Measurements from ENCODE around the gene TF. TPM values are rescaled to one million over a fixed set of nuclear protein-coding genes. Genes with fewer than 3 reads are reported as not detected.
"Not testable (repeated sequence)": the region's sequence is repeated elsewhere in the genome, so short reads cannot be mapped to it uniquely, and the experiment has no call there.

Gene TF
- total RNA-seq, 2 experiments from 2014 or later: 0.21 to 0.45 TPM

DNA sequence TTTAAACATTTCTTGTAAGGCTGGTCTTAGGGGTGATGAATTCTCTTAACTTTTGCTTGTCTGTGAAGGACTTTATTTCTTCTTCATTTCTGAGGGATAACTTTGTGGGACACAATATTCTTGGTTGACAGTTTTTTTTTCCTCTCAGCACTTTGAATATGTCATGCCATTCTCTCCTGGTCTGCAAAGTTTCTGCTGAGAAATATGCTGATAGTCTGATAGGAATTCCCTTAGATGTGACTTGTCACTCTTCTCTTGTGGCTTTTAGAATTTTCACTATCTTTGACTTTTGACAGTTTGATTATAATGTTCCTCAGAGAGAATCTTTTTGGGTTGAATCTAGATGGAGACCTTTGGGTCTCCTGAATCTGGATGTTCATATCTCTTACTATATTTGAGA, 23.3 kb upstream of the TF start:
- peaks cover 13% of the 10 kb centered on the region for H3K9me3 Mint-ChIP-seq
- CTCF ChIA-PET: no interaction called here

DNA sequence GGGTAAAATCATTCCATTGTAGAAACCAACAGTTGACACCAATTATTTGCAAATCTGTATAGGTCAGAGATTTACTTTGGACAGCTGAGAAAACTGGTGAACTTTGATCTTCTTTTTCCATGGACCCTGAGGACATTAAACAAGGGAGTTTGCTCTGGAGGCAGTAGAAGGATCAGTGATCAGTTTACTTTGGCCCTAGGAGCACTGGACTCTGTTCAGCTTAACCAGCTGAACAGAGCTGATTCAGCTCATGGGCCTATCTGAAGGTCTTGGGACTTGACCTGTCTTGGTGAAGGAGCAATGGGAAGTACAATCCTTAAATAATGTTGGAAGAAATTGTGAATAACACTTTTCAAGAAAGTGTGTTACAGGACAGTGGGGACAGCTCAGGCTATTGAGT, 15.2 kb upstream of the TF start:
- CTCF ChIA-PET: no interaction called here
- DNase-seq: no peak
- Mint-ChIP-seq H3K9me3 (peaks cover 8% of the 10 kb centered on the region), H3K4me3 (no peak overlapping the region), H3K4me1 (no peaks in the 10 kb centered on the region), H3K27me3 (peaks cover 2% of the 10 kb centered on the region), H3K27ac (no peak overlapping the region), H3K36me3 (ENCODE audit: low read depth) (no peaks in the 10 kb centered on the region)
- POLR2A ChIA-PET: no interaction called here

More for the DNA sequence above, 23.3 kb upstream of the TF start:
- H3K36me3 Mint-ChIP-seq (ENCODE audit: low read depth): no peaks in the 10 kb centered on the region
- no peak for DNase-seq
- no peaks in the 10 kb centered on the region for H3K4me1 Mint-ChIP-seq
- no peak overlapping the region for H3K27ac Mint-ChIP-seq
- no peak overlapping the region for H3K4me3 Mint-ChIP-seq
- POLR2A ChIA-PET: no interaction called here
- H3K27me3 Mint-ChIP-seq: peaks cover 11% of the 10 kb centered on the region

DNA sequence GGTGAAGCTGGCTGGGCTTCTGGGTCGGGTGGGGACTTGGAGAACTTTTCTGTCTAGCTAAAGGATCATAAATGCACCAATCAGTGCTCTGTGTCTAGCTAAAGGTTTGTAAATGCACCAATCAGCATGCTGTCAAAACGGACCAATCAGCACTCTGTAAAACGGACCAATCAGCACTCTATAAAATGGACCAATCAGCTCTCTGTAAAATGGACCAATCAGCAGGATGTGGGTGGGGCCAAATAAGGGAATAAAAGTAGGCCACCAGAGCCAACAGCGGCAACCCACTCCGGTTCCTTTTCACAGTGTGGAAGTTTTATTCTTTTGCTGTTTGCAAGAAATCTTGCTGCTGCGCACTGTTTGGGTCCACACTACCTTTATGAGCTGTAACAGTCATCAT, 14.0 kb upstream of the TF start:
- H3K27me3 Mint-ChIP-seq: peaks cover 12% of the 10 kb centered on the region

DNA sequence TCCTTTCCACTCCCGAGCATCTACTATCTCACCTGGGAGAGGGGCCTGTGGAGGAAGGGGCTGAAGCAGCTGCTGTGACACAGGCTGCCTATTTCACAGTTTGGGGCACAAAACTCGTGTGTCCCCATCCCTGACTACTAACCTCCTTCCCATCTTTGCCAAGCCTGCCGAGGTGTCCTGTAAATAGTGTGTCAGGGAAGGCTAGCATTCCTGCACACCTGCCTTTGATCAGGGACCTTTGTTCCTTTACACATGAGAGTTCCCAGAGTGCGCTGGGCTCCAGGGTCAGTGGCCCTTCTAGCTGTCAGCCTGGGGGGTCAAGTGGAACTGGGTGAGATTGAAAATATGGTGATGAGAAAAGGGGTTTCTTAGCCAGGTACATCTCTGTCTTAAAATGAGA, 13.0 kb upstream of the TF start:
- peaks cover 17% of the 10 kb centered on the region for H3K27me3 Mint-ChIP-seq
- peaks cover 6% of the 10 kb centered on the region for H3K9me3 Mint-ChIP-seq
- H3K27ac Mint-ChIP-seq: no peak overlapping the region
- ChIA-PET CTCF (no interaction called here), POLR2A (no interaction called here)
- H3K4me1 Mint-ChIP-seq: no peaks in the 10 kb centered on the region
- H3K4me3 Mint-ChIP-seq: no peak overlapping the region
- DNase-seq: no peak
- no peaks in the 10 kb centered on the region for H3K36me3 Mint-ChIP-seq (ENCODE audit: low read depth)

More for the DNA sequence above, 14.0 kb upstream of the TF start:
- DNase-seq; H3K4me3 Mint-ChIP-seq; CTCF ChIA-PET; H3K9me3 Mint-ChIP-seq; POLR2A ChIA-PET; H3K27ac Mint-ChIP-seq; H3K4me1 Mint-ChIP-seq; H3K36me3 Mint-ChIP-seq (ENCODE audit: low read depth): not testable (repeated sequence)

DNA sequence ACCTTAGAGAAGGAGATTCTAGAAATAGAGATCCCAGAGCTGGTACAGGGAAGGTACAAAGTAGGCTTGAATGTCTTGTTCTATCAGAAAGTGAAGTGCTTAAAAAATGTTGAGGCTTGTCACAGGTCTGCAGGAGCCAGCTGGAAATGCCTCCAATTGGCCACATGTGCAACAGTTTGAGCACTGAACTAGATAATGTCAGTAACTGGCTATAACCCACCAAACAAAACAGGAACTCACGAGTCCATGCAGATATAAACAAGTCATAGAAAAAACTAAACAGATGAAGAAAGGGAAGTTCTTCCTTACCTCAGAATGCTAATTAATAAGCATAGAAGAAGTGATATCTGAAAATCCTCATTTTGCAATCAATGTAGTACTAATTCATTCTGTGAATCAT, 11.9 kb upstream of the TF start:
- H3K36me3 Mint-ChIP-seq (ENCODE audit: low read depth): no peaks in the 10 kb centered on the region
- peaks cover 20% of the 10 kb centered on the region for H3K27me3 Mint-ChIP-seq
- POLR2A ChIA-PET: no interaction called here
- no peak overlapping the region for H3K4me3 Mint-ChIP-seq
- no peak for DNase-seq
- H3K27ac Mint-ChIP-seq: no peak overlapping the region
- H3K9me3 Mint-ChIP-seq: peaks cover 6% of the 10 kb centered on the region
- CTCF ChIA-PET: no interaction called here
- H3K4me1 Mint-ChIP-seq: no peaks in the 10 kb centered on the region

DNA sequence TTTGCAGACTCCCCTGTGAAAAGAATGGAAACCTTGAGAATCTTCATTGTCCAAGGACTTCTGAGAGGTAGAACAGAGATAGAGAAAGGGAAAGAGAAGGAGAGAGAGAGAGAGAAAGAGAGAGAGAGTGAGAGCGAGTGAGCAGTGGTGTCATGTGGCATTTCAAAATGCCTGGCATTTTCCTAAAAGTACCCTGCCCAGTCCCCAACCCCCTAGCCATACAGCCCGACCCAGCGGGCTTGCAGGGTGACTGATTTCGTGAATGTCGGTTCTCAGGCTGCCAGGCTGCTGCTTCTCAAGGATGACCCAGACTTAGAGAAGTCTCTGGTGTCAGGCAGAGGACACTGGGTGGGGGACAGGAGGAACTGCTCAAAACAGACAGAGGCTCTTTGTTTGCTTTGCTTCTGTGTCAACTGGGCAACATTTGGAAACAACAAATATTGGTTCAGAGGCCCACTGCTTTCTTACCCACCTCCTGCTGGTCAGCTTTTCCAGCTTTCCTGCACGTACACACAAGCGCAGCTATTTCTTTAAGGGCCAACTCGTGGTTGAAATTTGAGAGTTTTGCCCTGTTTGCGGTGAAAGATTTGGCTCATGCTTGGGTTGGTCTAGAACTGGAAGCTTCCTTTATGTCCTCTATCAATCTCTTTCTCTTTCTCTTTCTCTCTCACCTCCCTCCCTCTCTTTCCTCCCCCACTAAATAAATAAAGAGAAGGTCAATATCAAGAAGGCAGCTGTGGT, 3.7 kb upstream of the TF start:
- DNase-seq: no peak
- Mint-ChIP-seq H3K4me1 (no peaks in the 10 kb centered on the region), H3K27ac (no peak overlapping the region), H3K27me3 (peaks cover 54% of the 10 kb centered on the region), H3K36me3 (ENCODE audit: low read depth) (no peaks in the 10 kb centered on the region), H3K9me3 (no peaks in the 10 kb centered on the region), H3K4me3 (no peak overlapping the region)
- ChIA-PET POLR2A (no interaction called here), CTCF (interaction anchor here (0.6 to 1.2 kb wide), 2 partner anchors 14 to 717 kb away, joined by 3 to 4 read pairs; no protein-coding TSS in a partner anchor)

DNA sequence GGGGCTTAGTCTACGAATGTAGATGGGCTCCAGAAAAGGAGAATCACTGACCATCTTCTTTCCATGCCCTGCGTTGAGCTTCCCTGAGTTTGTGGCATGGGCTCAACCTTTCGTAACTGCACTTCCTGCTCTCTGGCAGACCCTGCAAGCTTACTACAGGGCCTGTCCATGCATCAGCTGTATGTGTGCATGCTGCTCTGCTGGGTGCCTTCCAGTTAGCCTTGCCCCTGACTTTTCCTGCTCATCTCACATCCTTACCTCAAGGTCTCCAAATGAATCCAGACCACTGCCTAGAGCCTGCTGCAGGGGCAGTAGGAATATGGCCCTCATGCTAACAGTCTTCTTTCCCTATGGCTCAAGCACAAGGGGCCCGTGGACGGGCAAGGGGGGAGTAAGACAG, 2.0 kb upstream of the TF start:
- CTCF ChIA-PET: no interaction called here
- H3K4me1 Mint-ChIP-seq: no peaks in the 10 kb centered on the region
- peaks cover 55% of the 10 kb centered on the region for H3K27me3 Mint-ChIP-seq
- H3K36me3 Mint-ChIP-seq (ENCODE audit: low read depth): no peaks in the 10 kb centered on the region
- POLR2A ChIA-PET: no interaction called here
- no peaks in the 10 kb centered on the region for H3K9me3 Mint-ChIP-seq
- DNase-seq: no peak
- H3K4me3 Mint-ChIP-seq: no peak overlapping the region
- H3K27ac Mint-ChIP-seq: no peak overlapping the region

DNA sequence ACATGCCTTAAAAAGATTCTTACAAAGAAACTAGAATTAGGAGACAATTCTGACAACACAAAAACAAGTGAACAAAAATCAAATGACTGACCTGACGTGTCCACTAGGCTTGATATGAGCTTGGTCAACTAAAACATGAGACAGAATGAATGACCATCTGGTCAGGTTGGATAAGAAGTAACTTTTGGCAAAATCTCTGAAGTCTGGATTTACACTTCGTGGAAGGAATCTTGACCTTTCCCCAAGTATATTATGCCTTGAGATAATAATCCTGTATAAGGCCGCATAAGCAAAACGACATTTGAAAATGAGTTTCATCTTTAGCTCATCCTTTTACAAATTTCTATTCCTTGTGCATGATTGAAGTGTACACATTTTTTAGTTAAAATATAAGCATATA, 1.1 kb upstream of the TF start:
- H3K36me3 Mint-ChIP-seq (ENCODE audit: low read depth): no peaks in the 10 kb centered on the region
- ChIA-PET CTCF (no interaction called here), POLR2A (no interaction called here)
- H3K27ac Mint-ChIP-seq: no peak overlapping the region
- H3K27me3 Mint-ChIP-seq: peaks cover 57% of the 10 kb centered on the region
- no peaks in the 10 kb centered on the region for H3K4me1 Mint-ChIP-seq
- H3K4me3 Mint-ChIP-seq: no peak overlapping the region
- no peak for DNase-seq
- no peaks in the 10 kb centered on the region for H3K9me3 Mint-ChIP-seq

DNA sequence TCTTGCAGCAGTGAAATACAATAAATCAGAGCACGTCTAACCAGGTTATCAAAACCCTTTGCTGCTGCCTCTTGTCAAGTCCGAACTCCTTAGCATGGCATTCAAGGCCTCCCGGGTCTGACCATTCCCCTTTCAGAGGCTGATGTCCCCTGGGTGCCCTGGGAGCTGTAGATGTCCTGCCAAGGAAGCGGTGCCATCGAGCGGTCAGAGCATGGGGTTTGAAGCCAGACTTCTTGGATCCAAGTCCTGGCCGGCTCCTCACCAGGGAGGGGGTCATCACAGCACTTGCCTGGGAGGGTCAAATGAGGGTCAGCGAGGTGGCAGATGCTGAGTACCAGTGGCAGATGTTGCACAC, 496 bp downstream of the TF start:
- ChIA-PET POLR2A (no interaction called here), CTCF (interaction anchor here (0.6 kb wide), 1 partner anchor 865 kb away, joined by 3 read pairs; no protein-coding TSS in a partner anchor)
- Mint-ChIP-seq H3K9me3 (no peaks in the 10 kb centered on the region), H3K27ac (no peak overlapping the region), H3K36me3 (ENCODE audit: low read depth) (no peaks in the 10 kb centered on the region), H3K4me1 (no peaks in the 10 kb centered on the region), H3K27me3 (peaks cover 55% of the 10 kb centered on the region), H3K4me3 (no peak overlapping the region)
- DNase-seq: no peak

DNA sequence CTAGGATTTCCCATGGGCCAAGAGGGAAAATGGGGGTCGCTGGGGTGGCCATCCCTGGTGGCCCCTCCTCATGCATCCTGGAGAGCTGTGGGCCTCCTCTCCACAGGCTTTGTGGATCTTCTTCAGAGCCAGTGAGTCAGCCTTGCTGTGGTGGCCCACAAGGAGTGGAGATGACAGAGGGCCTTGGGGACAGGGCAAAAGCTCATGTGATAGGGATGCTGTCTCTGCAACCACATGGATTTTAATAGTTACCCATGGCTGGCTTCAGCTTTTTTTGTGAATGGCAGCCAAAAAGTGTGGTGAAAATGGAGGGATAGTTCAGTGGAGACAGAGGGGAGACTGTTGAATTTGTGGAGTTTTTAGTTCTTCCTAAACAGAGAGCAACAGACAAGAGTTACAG, 1.2 kb downstream of the TF start:
- Mint-ChIP-seq H3K36me3 (ENCODE audit: low read depth) (no peaks in the 10 kb centered on the region), H3K9me3 (no peaks in the 10 kb centered on the region), H3K4me1 (no peaks in the 10 kb centered on the region), H3K4me3 (no peak overlapping the region), H3K27ac (no peak overlapping the region), H3K27me3 (peaks cover 49% of the 10 kb centered on the region)
- POLR2A ChIA-PET: no interaction called here
- no peak for DNase-seq
- CTCF ChIA-PET: interaction anchor here (0.6 kb wide), 1 partner anchor 865 kb away, joined by 3 read pairs; no protein-coding TSS in a partner anchor

DNA sequence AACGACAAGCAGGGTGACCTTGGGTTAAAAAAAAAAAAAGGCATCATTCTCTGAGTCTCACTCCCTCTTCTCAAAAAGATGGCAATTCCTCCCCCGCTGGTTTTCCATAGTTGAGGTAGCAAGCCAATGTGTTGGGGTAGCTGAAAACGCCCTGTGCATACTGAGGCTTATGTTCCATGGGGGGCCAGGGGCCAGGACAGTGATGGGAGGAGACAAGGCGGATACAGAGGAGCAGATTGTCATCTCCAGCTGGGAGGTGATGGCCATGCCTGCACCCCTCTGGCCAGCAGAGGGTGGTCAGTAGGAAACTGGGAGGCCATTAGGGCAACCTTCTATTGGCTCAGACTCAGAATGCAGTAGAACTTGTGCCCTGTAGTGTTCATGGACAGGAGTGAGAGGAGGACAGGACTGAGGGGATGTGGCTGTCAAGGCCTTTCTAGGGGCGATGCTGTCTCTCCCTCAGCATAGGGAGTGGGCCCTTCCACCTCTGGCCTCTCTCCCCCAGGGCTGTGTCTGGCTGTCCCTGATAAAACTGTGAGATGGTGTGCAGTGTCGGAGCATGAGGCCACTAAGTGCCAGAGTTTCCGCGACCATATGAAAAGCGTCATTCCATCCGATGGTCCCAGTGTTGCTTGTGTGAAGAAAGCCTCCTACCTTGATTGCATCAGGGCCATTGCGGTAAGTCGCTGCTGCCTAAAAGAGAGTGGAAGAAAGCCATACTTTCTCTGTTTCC, 1.9 kb downstream of the TF start:
- Mint-ChIP-seq H3K9me3 (no peaks in the 10 kb centered on the region), H3K36me3 (ENCODE audit: low read depth) (no peaks in the 10 kb centered on the region)

DNA sequence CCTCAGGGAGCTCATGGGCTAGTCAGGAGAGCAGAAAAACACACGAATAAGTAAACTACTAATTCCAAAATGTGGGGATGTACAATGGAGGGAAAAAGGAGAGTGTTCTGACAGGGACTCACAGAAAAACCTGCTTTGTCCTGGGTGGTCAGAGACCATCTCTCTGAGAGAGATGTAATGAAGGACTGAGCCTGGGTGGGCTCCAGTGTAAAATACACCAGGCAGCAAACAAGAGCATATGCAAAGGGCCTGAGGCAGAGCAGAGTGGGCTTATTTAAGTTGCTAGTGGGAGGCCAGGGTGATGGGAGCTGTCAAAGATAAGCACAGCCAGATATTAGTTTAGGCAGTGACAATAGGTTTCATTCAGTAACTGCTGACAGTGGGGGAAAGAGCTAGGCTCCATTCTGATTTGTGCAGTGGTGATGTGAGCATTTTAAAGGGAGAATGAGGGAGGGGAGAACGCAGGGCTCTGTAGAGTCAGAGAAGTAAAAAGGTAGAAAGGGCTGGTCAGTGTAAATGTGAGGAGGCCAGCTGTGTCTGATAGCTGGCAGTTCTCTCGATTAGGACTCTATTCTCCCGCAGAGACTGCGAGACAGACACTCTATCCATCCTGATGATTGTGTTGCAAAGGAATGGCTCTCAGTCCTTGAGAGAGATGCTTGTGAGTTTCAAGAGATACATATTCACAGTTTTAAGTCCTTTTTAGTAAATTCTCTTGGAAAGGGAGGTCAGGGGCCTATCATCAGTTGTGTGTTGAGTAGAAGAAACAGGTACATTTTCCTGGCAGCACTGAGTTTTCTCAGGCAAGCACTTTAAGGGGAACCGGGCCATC, 3.5 kb downstream of the TF start:
- Mint-ChIP-seq H3K36me3 (ENCODE audit: low read depth) (no peaks in the 10 kb centered on the region), H3K4me1 (no peaks in the 10 kb centered on the region), H3K9me3 (no peaks in the 10 kb centered on the region), H3K27ac (no peak overlapping the region), H3K27me3 (peaks cover 36% of the 10 kb centered on the region), H3K4me3 (no peak overlapping the region)
- CTCF ChIA-PET: no interaction called here
- POLR2A ChIA-PET: interaction anchor here (0.6 kb wide), 1 partner anchor 84 kb away, joined by 3 read pairs; no protein-coding TSS in a partner anchor
- no peak for DNase-seq

More for the DNA sequence above, 1.9 kb downstream of the TF start:
- Mint-ChIP-seq H3K27ac (no peak overlapping the region), H3K27me3 (peaks cover 46% of the 10 kb centered on the region), H3K4me3 (no peak overlapping the region), H3K4me1 (no peaks in the 10 kb centered on the region)
- POLR2A ChIA-PET: no interaction called here
- CTCF ChIA-PET: no interaction called here
- no peak for DNase-seq

DNA sequence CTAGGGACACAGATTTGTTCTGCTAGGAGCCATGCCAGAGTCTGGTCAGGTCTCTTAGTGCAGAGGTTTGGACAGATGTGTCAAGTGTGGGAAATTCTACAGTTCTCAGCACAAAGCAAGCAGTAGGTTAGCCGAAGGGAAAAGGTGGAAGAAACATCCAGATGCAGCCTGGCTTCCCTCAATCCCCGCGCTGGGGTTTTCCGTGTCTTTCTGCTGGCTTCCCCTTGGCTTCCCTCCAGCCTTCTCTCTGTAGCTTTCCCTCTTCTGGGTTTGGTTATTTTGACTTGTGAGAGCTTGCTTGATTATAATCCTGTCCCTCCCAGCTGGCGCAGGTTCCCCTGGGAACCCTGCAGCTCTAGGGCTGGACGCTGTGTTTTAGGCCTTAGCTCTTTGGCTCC, 4.1 kb downstream of the TF start:
- H3K36me3 Mint-ChIP-seq (ENCODE audit: low read depth): no peaks in the 10 kb centered on the region
- ChIA-PET POLR2A (interaction anchor here (0.6 kb wide), 1 partner anchor 85 kb away, joined by 3 read pairs; no protein-coding TSS in a partner anchor), CTCF (no interaction called here)
- peaks cover 30% of the 10 kb centered on the region for H3K27me3 Mint-ChIP-seq
- DNase-seq: no peak
- no peaks in the 10 kb centered on the region for H3K9me3 Mint-ChIP-seq
- no peak overlapping the region for H3K4me3 Mint-ChIP-seq
- H3K27ac Mint-ChIP-seq: no peak overlapping the region
- no peaks in the 10 kb centered on the region for H3K4me1 Mint-ChIP-seq

Data from activated CD4-positive, alpha-beta T cell treated with anti-CD3 and anti-CD28 coated beads, Interleukin-2, amount 10 ng/mL, durations not matched to agents 7 days and 5 days (primary cell).